ENCODE results near the gene MAST2.

GRCh38 chr1:45792744-45793143, 10.7 kb upstream of the MAST2 start:
- TF ChIP-seq, protein P1, sequence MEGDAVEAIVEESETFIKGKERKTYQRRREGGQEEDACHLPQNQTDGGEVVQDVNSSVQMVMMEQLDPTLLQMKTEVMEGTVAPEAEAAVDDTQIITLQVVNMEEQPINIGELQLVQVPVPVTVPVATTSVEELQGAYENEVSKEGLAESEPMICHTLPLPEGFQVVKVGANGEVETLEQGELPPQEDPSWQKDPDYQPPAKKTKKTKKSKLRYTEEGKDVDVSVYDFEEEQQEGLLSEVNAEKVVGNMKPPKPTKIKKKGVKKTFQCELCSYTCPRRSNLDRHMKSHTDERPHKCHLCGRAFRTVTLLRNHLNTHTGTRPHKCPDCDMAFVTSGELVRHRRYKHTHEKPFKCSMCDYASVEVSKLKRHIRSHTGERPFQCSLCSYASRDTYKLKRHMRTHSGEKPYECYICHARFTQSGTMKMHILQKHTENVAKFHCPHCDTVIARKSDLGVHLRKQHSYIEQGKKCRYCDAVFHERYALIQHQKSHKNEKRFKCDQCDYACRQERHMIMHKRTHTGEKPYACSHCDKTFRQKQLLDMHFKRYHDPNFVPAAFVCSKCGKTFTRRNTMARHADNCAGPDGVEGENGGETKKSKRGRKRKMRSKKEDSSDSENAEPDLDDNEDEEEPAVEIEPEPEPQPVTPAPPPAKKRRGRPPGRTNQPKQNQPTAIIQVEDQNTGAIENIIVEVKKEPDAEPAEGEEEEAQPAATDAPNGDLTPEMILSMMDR (IDR thresholded peaks at IDR 0.05), result no peak
- no peak for TF ChIP-seq POLR2A (IDR thresholded peaks at IDR 0.05)

Measured in heart left ventricle (tissue), 13 donors.